Coronary artery (tissue), 2 donors: ENCODE data around the gene STK26.
"Not testable (repeated sequence)": the region's sequence is repeated elsewhere in the genome, so short reads cannot be mapped to it uniquely, and the experiment has no call there.

Experiments used
- DNase-seq: peaks from one replicate; pipeline ENCODE4 v3.0.0-alpha.2; 2017; ENCODE audit warnings: low spot score
- H3K27ac ChIP-seq, 2 donors: fragments of 200-600 bp; sonication (generic); one replicate each; pipeline ENCODE4 v1.5.1; 2016 to 2019
- H3K4me3 ChIP-seq: fragments of 200-600 bp; sonication (generic); 2 replicates; pipeline ENCODE4 v1.5.1; 2016; ENCODE audit warnings: mild to moderate bottlenecking, moderate library complexity
- CTCF ChIP-seq: fragments of 200-600 bp; sonication (generic); IDR thresholded peaks from one replicate; pipeline ENCODE4 v1.5.1; 2019; ENCODE audit warnings: antibody characterized with exemption

STK26 gene

GRCh38 chrX:132001127-132001526 is 22.0 kb upstream of the STK26 start:
- DNase-seq, result no peak
- TF ChIP-seq CTCF, result no peak
- H3K27ac ChIP-seq, result no peak overlapping the region
- H3K4me3 ChIP-seq, result no peak overlapping the region

DNA sequence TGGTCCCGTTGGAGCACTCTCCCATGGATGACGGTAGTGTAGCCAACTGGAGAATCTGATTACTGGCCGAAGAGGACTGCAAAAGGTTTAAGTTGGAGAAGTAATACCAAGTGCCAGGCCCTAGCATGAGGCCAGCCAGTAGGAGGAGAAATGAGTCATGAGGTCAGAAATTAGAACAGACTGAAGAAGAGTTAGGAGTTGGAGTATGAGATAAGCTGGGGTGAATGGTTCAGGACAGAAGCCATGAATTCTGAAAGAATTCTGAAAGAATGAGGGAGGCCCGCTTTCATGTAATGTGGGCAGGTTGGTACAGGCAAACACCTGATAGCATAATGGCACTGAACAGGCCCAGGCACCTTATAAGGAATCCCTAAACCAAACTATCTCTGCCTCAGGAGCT is 18.4 kb upstream of the STK26 start:
- H3K27ac ChIP-seq, result no peak overlapping the region
- no peak overlapping the region for H3K4me3 ChIP-seq
- no peak for TF ChIP-seq CTCF
- no peak for DNase-seq

DNA sequence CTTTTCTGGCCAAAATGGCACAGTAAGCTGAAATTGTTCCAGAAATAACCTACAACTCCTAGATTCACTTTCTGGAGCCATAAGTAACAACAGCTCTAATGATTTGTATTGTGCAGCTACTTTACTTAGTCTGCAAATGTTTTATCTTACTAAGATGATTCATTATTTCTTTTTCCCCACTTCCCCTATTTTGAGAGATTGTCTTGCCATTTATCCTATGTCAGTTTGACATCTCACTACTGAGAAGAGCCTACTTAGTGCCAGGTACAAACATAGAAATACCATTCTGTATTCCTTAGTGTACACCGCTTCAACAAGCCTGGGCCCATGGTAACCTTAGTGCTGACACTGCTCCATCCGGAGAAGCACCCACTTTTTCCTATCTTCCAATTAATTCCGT is 13.8 kb upstream of the STK26 start:
- Histone ChIP-seq H3K27ac (no peak overlapping the region), H3K4me3 (no peak overlapping the region)
- TF ChIP-seq CTCF, result no peak
- DNase-seq, result no peak

- H3K27ac ChIP-seq, H3K4me3 ChIP-seq, DNase-seq: not testable (repeated sequence)
Measured at GRCh38 chrX:132010213-132010612, 12.9 kb upstream of the STK26 start.

GRCh38 chrX:132015875-132016274 is 7.2 kb upstream of the STK26 start:
- TF ChIP-seq CTCF, result no peak
- no peak for DNase-seq

DNA sequence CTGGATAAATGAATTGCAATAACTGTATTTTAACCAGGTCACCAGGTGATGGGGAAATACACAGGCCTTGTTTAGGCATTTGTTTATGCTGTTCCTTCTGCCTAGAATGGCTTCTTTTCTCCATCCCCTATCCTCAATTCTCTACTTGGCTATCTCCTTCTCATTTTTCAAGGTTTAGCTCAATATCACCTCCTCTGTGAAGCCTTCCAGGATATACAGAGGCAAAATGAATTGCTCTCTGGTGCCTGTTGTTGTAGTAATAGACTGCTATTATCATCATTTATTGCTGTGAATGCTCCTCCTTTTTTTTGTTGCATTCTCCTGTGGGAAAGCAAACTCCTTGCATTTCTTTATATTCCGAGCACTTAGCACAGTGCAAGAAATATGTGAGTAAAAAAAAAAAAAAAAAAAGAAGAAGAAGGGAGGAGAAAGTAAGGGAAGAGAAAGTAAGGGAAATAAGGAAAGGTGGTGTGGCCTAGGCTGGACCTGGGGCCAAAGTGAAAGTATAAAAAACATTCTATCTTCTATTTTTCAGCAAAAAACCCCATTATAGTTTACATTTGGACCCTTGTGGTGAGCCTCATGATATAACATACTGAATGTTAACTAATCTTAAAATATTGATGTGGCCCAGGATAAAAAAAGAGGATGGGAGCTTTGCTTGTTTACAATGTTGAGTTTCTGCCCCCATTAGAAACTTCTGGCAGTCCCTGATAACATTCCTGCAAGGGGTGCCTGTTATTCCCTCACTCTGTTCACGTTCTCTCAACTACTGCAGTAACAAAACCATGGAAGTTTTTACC is 6.3 kb upstream of the STK26 start:
- TF ChIP-seq CTCF, result no peak
- DNase-seq, result no peak
- Histone ChIP-seq H3K4me3 (no peak overlapping the region), H3K27ac (no peak overlapping the region)

More at GRCh38 chrX:132015875-132016274, 7.2 kb upstream of the STK26 start:
- no peak overlapping the region for H3K27ac ChIP-seq
- no peak overlapping the region for H3K4me3 ChIP-seq

DNA sequence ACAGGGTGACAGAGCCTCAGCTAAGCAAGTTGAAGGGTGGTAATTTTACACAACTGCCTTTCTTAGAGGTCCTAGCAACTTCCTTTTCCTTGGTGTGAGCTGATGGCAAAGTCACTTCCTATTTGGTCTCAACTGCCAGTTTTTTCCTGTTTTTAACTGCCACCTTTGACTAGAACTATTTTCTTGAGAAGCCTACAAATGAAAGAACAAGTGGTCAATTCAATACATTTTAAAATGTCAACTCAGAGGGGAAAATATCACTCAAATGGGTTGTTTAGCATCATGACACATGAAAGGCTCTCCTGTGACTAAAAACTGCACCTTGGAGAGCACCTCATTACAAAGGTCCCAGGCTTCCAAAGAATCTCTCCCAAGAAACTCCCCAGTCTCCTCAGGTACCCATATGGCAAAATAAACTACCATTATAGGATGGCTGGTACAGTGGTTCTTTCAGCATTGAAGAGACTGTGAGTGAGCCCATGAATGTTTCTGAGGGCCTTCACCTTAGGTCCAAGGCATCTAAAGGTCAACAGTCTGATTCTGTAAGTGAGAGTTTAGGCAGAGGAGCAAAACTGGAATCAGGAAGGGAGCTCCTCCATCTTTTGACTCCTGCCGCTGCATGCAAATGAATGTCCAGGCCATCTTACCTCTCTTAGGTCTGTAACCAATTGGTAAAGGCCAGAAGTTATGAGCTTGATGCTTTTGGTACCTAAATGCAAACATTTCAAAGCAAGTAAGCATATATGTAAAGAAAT is 5.5 kb upstream of the STK26 start:
- H3K4me3 ChIP-seq, result no peak overlapping the region
- TF ChIP-seq CTCF, result no peak
- no peak overlapping the region for H3K27ac ChIP-seq
- DNase-seq, result no peak
